ENCODE measurements around the gene PMS1.

- TF ChIP-seq CTCF (IDR thresholded peaks at IDR 0.05) (no peak), POLR2A (IDR thresholded peaks at IDR 0.05) (no peak)
These were observed 69.9 kb downstream of the PMS1 start for GRCh38 chr2:189854187-189854586.

All from upper lobe of left lung (tissue), 4 donors.